AG08395 (cell line): ENCODE data around the gene UBA6.
"Not testable (repeated sequence)": the region's sequence is repeated elsewhere in the genome, so short reads cannot be mapped to it uniquely, and the experiment has no call there.

Experiments used
- DNase-seq: peaks from one replicate; pipeline ENCODE4 v3.0.0; 2012; ENCODE audit warnings: mixed read lengths, low spot score

The UBA6 gene

DNA sequence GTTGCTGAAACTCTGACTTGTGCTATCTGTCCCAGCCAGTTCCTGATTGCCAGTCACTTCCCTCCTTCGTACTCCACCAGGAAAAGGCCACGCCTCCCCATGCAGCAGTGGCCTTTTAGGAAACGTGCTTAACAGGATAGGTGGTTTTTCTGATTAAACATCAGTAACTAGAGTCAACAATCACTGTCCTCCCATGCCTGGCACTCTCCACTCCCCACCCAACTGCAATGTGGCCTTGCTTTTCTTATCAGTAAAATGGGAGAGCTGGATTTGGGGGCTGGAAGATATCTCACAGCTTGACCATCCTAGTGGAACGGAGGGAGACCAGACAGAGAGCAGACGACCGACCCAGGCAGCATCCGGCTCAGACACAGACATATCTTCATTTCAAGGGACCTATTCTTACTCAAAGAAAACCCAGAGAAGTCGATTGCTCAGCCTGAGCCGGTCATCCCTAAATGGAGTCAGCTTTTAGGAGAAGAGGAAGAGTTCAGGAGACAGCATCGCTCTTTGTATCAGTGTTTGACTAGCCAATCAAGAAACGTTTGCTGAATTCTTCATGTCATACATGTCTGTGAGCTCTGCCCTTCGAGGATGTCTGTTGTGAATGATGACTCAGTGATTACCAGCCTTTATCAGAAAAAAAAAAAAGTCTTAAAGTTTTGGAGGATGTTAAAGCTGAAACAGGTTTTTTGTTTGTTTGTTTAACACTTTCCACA is 12.7 kb upstream of the UBA6 start:
- peak; percentile 24 for DNase-seq

GRCh38 chr4:67712650-67713528 is 11.9 kb upstream of the UBA6 start:
- no peak for DNase-seq

DNA sequence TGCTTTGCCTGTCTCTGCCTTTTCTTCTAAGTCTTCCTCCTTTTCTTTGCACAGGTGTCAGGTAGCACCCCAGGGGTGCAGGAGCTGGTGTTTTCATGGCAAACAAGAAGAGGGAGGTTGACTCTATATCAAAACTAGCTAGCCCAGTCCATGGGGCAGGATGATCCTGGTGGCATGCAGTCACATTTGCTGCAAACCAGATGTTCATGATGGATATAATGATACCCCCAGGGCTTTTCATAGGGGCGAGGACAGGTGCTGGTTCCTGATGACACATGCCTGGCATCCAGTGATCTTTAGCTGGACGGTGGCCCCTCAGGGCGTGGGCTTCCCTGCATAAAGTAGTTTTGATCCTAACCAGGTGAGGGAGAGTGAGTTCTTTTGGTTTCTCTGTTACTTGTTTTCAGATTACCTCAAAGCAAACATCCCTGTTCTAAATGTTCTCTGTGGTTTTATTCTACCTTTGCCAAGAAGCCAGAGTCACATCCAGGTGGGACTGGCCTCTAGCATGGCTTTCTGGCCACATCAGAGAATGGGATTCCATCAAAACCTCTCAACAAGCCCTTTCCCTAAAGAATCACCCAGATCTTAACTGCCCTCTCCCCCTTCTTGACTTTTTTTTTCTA is 11.2 kb upstream of the UBA6 start:
- no peak for DNase-seq

- not testable (repeated sequence) for DNase-seq
These were observed 5.7 kb upstream of the UBA6 start for GRCh38 chr4:67706682-67707081.

DNA sequence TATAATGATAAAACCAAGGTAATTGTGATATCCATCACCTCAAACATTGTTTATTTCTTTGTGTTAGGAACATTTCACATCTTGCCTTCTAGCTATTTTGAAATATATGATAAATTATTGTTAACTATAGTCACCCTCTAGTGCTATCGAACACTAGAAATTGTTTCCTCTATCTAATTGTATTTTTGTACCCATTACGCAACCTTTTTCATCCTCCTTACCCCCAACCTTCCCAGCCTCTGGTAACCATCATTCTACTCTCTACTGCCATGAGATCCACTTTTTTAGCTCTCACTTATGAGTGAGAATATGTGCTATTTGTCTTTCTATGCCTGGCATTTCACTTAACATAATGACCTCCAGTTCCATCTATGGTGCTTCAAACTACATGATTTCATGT is 3.9 kb upstream of the UBA6 start:
- no peak for DNase-seq

- no peak for DNase-seq
These were observed 1.2 kb upstream of the UBA6 start for GRCh38 chr4:67702166-67702565.

DNA sequence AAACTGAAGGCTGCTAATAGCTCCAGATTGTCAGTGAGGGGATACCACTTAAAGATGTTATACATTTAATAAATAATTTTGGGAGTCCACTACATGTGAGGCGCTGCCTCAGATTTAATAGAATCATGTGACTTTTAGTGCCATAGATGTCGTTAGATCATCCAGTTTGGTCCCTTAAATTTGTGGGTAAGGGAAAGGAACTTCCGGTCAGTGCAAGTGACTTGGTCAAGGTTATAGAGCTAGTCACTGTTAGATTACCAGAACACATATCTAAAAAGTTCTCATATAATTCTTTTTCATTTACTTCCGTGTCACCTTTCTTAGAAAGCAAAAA is 529 bp upstream of the UBA6 start:
- no peak for DNase-seq

GRCh38 chr4:67700116-67700737 is 728 bp downstream of the UBA6 start:
- no peak for DNase-seq

GRCh38 chr4:67699603-67700002 is 1.4 kb downstream of the UBA6 start:
- DNase-seq = no peak

GRCh38 chr4:67697860-67698687 is 2.9 kb downstream of the UBA6 start:
- no peak for DNase-seq

DNA sequence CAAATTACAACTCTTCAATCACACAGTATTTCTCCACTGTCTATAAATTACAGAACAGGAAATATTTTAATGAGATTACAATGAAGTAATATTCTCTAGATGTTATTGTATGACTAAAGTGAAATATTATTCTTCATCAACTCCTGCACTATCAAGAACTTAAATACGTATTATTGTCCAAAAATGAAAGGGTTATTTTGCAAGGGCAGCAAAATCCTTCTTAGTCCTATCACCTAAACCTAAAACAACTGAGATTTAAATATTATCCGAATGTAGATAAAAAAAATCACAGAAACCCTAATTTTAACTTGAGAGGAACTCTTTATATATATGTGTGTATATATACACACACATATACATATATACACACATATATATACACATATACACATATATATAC is 4.9 kb downstream of the UBA6 start:
- no peak for DNase-seq

GRCh38 chr4:67694662-67695061 is 6.3 kb downstream of the UBA6 start:
- DNase-seq = no peak

- DNase-seq = no peak
These were observed 9.6 kb downstream of the UBA6 start for GRCh38 chr4:67691328-67691727.

GRCh38 chr4:67687636-67688035 is 13.3 kb downstream of the UBA6 start:
- no peak for DNase-seq

- no peak for DNase-seq
These were observed 15.5 kb downstream of the UBA6 start for GRCh38 chr4:67685532-67685859.

DNA sequence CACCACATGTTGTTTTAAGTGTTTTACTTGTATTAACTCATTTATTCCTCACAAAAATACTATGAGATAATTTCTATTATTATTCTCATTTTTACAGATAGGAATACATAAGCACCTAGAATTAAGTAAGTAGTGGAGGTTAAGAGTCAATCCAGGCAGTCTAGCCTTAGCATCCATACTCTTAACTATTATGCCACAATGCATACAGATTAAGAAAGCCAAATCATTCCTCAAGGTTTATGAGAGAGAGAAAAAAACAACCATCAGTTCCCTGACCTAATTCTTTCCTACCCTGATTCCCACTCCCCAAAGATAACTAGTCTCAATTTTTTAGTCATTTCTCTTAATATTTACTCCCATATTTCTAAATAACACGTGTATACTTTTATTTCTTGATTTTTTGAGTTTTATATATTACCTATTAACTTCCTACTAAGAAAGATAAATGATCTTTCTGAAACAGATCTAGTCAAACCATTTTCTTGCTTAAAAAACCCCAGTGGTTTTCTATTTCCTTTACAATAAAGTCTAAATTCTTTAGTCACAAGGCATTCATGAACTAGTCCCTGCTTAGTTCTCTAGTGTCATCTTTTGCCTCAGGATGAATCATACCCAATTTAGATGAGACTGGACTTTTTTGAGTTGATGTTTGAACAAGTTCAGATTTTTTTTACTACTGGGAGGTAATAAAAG is 16.0 kb downstream of the UBA6 start:
- DNase-seq = peak; percentile 48

GRCh38 chr4:67682266-67682665 is 18.7 kb downstream of the UBA6 start:
- DNase-seq = no peak

DNA sequence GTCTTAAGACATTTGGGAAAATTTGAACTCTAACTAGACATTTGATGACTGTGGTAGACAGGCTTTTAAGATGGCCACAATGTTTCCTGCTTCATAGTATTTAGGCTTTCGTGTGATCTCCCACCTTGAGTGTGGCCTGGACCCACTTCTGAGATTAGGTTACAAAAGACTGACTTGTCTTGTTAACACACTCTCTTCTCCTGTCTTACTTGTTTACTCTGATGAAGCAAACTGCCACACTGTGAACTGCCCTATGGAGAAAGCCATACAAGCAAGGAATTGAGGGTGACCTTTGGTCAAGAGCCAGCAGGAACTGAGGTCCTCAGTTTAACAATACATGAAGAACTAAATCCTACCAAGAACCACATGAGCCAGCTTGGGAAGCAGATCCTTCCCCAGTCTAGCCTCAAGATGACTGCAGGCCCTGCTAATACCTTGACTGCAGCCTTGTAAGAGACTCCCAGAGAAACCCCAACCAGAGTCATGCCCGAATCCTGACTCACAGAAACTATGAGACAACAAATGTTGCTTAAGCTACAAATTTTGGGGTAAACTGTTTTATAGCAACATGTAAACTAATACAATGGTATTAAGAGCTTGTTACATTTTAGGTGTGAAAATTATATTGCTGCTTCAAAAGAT is 20.3 kb downstream of the UBA6 start:
- peak; percentile 22 for DNase-seq

- DNase-seq = no peak
These were observed 22.3 kb downstream of the UBA6 start for GRCh38 chr4:67678612-67679011.

- DNase-seq = no peak
These were observed 26.9 kb downstream of the UBA6 start for GRCh38 chr4:67674098-67674497.

DNA sequence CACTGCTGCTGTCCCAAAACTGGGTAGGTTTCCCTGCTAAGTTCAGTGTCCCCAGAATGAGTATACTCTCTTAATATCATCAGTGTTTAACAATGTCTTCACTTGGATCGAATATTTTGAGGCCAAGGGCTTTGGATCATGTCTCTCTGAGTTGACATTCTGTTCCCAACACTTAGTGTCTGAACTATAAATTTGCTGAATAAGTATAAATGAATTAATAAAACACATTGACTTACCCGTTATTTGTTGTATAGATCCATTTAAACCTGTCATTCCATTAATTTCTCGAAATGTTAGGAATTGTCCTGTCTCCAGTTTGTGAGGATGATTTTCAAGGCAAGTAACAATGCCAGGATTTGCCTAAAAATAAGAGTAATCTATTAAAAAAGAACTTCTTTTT is 32.6 kb downstream of the UBA6 start:
- DNase-seq = no peak
